Stimulated activated CD4-positive, alpha-beta T cell treated with anti-CD3 and anti-CD28 coated beads, Interleukin-1b, Interleukin-23, amount 100 ng/mL, for 48 hours (primary cell): ENCODE measurements around the gene C1QL1.

Experiments used
- DNase-seq: peaks from one replicate; pipeline ENCODE4 v3.0.0-alpha.2; 2020

C1QL1 gene

GRCh38 chr17:44911133-44912001 is 56.7 kb downstream of the C1QL1 start:
- peak; percentile 44 for DNase-seq

- DNase-seq: no peak
Measured at GRCh38 chr17:44910231-44911106, 57.6 kb downstream of the C1QL1 start.
